NCI-H2196 (cell line): ENCODE measurements around the gene MOAP1.
"Not testable (repeated sequence)": the region's sequence is repeated elsewhere in the genome, so short reads cannot be mapped to it uniquely, and the experiment has no call there.

Source experiments
- DNase-seq: peaks from one replicate; lab custom pipeline; 2025; ENCODE audit not compliant: unreplicated experiment; lab: John Stamatoyannopoulos, UW

Gene MOAP1

GRCh38 chr14:93184391-93185348 lies at the start of gene MOAP1, which contains the start of gene LYSET:
TSS of gene MOAP1 (minus strand) at chr14:93184897. CDS start at chr14:93184242, 655 bp downstream.
TSS of gene LYSET (plus strand) at chr14:93185317. CDS start at chr14:93185406, 89 bp downstream.
- peak; percentile 56 for DNase-seq

- DNase-seq: not testable (repeated sequence)
Measured at GRCh38 chr14:93233078-93233477, 48.4 kb upstream of the MOAP1 start.

GRCh38 chr14:93232159-93232558 lies 47.5 kb upstream of the MOAP1 start:
- DNase-seq: no peak

GRCh38 chr14:93231129-93231979 lies 46.7 kb upstream of the MOAP1 start:
- DNase-seq: no peak

GRCh38 chr14:93230539-93230938 lies 45.8 kb upstream of the MOAP1 start:
- DNase-seq: no peak

- no peak for DNase-seq
Measured at GRCh38 chr14:93228550-93228949, 43.9 kb upstream of the MOAP1 start.

- no peak for DNase-seq
Measured at GRCh38 chr14:93223565-93223964, 38.9 kb upstream of the MOAP1 start.

- DNase-seq: no peak
Measured at GRCh38 chr14:93220509-93220908, 35.8 kb upstream of the MOAP1 start.

GRCh38 chr14:93219103-93219726 lies 34.5 kb upstream of the MOAP1 start:
- DNase-seq: peak; percentile 42

- no peak for DNase-seq
Measured at GRCh38 chr14:93214598-93214997, 29.9 kb upstream of the MOAP1 start.

GRCh38 chr14:93212432-93212831 lies 27.7 kb upstream of the MOAP1 start:
- no peak for DNase-seq

GRCh38 chr14:93207468-93208308 lies 23.0 kb upstream of the MOAP1 start:
- no peak for DNase-seq

- DNase-seq: peak; percentile 87
Measured at GRCh38 chr14:93206793-93207467, 22.2 kb upstream of the MOAP1 start, which contains the start of the genes GON7 and UBR7. TSS of gene GON7 (minus strand) at chr14:93207065. CDS start at chr14:93207037, 28 bp downstream. TSS of gene UBR7 (plus strand) at chr14:93207256. CDS start at chr14:93207292, 36 bp downstream.

- no peak for DNase-seq
Measured at GRCh38 chr14:93201155-93201704, 16.5 kb upstream of the MOAP1 start.

- no peak for DNase-seq
Measured at GRCh38 chr14:93200553-93200952, 15.9 kb upstream of the MOAP1 start.

GRCh38 chr14:93199031-93199430 lies 14.3 kb upstream of the MOAP1 start:
- no peak for DNase-seq

- no peak for DNase-seq
Measured at GRCh38 chr14:93195316-93195999, 10.8 kb upstream of the MOAP1 start.

GRCh38 chr14:93186956-93187355 lies 2.3 kb upstream of the MOAP1 start:
- DNase-seq: no peak

- no peak for DNase-seq
Measured at GRCh38 chr14:93186466-93186865, 1.8 kb upstream of the MOAP1 start.
